OCI-LY3 (cell line): ENCODE data around the gene KCNJ8.

Experiments used
- H2AFZ ChIP-seq: fragments of 200-600, 300-600 bp; shearing (Covaris generic); 2 replicates; pipeline ENCODE4 v1.6.0; 2014; ENCODE audit warnings: antibody characterized with exemption, low read depth, low read length
- H3K27ac ChIP-seq: fragments of 200-600, 300-600 bp; sonication (generic); 2 replicates; pipeline ENCODE4 v1.5.1; 2014; ENCODE audit warnings: mild to moderate bottlenecking, low read length, moderate library complexity, mixed read lengths
- H3K27me3 ChIP-seq: fragments of 200-600, 300-600 bp; sonication (generic); 2 replicates; pipeline ENCODE4 v1.6.1; 2014; ENCODE audit warnings: low read depth, low read length, mixed read lengths
- H3K36me3 ChIP-seq: fragments of 200-600, 300-600 bp; sonication (generic); replicated peaks from 2 replicates; pipeline ENCODE3; 2014; ENCODE audit warnings: low read depth, low read length, mixed read lengths
- H3K4me1 ChIP-seq: fragments of 300-600, 200-600 bp; sonication (generic); 2 replicates; pipeline ENCODE4 v1.6.1; 2014; ENCODE audit warnings: low read length, mixed read lengths
- H3K4me2 ChIP-seq: fragments of 200-600, 300-600 bp; sonication (generic); 2 replicates; pipeline ENCODE4 v1.6.1; 2014; ENCODE audit warnings: low read length, mixed read lengths
- H3K4me3 ChIP-seq: fragments of 300-600, 200-600 bp; sonication (generic); 2 replicates; pipeline ENCODE4 v1.5.1; 2014; ENCODE audit warnings: antibody characterized with exemption, mild to moderate bottlenecking, low read length, moderate library complexity
- H3K79me2 ChIP-seq: fragments of 300-600, 200-600 bp; shearing (Covaris generic); 2 replicates; pipeline ENCODE4 v1.6.1; 2014; ENCODE audit warnings: mild to moderate bottlenecking, low read length, mixed read lengths
- H3K9ac ChIP-seq: fragments of 300-600, 200-600 bp; shearing (Covaris generic); 2 replicates; pipeline ENCODE4 v1.6.0; 2014; ENCODE audit warnings: mild to moderate bottlenecking, low read length, moderate library complexity
- H3K9me3 ChIP-seq: fragments of 200-600, 300-600 bp; shearing (Covaris generic); 2 replicates; pipeline ENCODE4 v1.6.1; 2014; ENCODE audit warnings: low read length, mixed read lengths; ENCODE audit not compliant: insufficient read depth
- H4K20me1 ChIP-seq: fragments of 200-600, 300-600 bp; sonication (generic); 2 replicates; pipeline ENCODE4 v1.6.1; 2016; ENCODE audit warnings: low read length, mixed read lengths; ENCODE audit not compliant: insufficient read depth
- CTCF ChIP-seq: fragments of 200-600, 300-600 bp; sonication (generic); IDR thresholded peaks from 2 replicates; pipeline ENCODE4 v1.5.1; 2014; ENCODE audit warnings: antibody characterized with exemption, low read length, low read depth
- EZH2phosphoT487 ChIP-seq: fragments of 200-600 bp; shearing (Covaris generic); IDR thresholded peaks from 2 replicates; pipeline ENCODE4 v1.6.1; 2018; ENCODE audit warnings: antibody characterized with exemption, mixed run types, low read depth

The KCNJ8 gene

GRCh38 chr12:21751517-21751916 lies 23.0 kb downstream of the KCNJ8 start:
- no peaks in the 10 kb centered on the region for H4K20me1 ChIP-seq
- H3K9ac ChIP-seq, result no peak overlapping the region
- no peaks in the 10 kb centered on the region for H3K36me3 ChIP-seq
- no peaks in the 10 kb centered on the region for H3K27me3 ChIP-seq
- H3K4me3 ChIP-seq, result no peak overlapping the region
- no peaks in the 10 kb centered on the region for H3K9me3 ChIP-seq
- H3K4me1 ChIP-seq, result no peaks in the 10 kb centered on the region
- no peak overlapping the region for H3K27ac ChIP-seq
- no peak overlapping the region for H2AFZ ChIP-seq
- no peaks in the 10 kb centered on the region for H3K79me2 ChIP-seq
- TF ChIP-seq CTCF (no peak), EZH2phosphoT487 (no peak)
- H3K4me2 ChIP-seq, result no peak overlapping the region

- H3K27ac ChIP-seq, result no peak overlapping the region
- no peaks in the 10 kb centered on the region for H3K36me3 ChIP-seq
- TF ChIP-seq EZH2phosphoT487 (no peak), CTCF (no peak)
- H3K27me3 ChIP-seq, result no peaks in the 10 kb centered on the region
- no peak overlapping the region for H2AFZ ChIP-seq
- no peaks in the 10 kb centered on the region for H3K4me1 ChIP-seq
- no peak overlapping the region for H3K4me2 ChIP-seq
- H3K9ac ChIP-seq, result no peak overlapping the region
- no peaks in the 10 kb centered on the region for H3K79me2 ChIP-seq
- no peak overlapping the region for H3K4me3 ChIP-seq
- H4K20me1 ChIP-seq, result no peaks in the 10 kb centered on the region
- H3K9me3 ChIP-seq, result no peaks in the 10 kb centered on the region
Measured at GRCh38 chr12:21745258-21745657, 29.2 kb downstream of the KCNJ8 start.

- Histone ChIP-seq H3K9me3 (no peaks in the 10 kb centered on the region), H3K4me3 (no peak overlapping the region), H3K4me1 (no peaks in the 10 kb centered on the region), H3K79me2 (no peaks in the 10 kb centered on the region), H3K36me3 (no peaks in the 10 kb centered on the region), H3K27ac (no peak overlapping the region), H3K4me2 (no peak overlapping the region), H3K27me3 (no peaks in the 10 kb centered on the region), H4K20me1 (no peaks in the 10 kb centered on the region), H2AFZ (no peak overlapping the region), H3K9ac (no peak overlapping the region)
- TF ChIP-seq EZH2phosphoT487 (no peak), CTCF (no peak)
Measured at GRCh38 chr12:21731144-21731543, 43.4 kb downstream of the KCNJ8 start.

- no peak overlapping the region for H3K27ac ChIP-seq
- H3K4me3 ChIP-seq, result no peak overlapping the region
- no peaks in the 10 kb centered on the region for H3K27me3 ChIP-seq
- H4K20me1 ChIP-seq, result no peaks in the 10 kb centered on the region
- H3K4me2 ChIP-seq, result no peak overlapping the region
- no peaks in the 10 kb centered on the region for H3K36me3 ChIP-seq
- no peak overlapping the region for H2AFZ ChIP-seq
- H3K79me2 ChIP-seq, result no peaks in the 10 kb centered on the region
- no peak for TF ChIP-seq CTCF
- H3K9me3 ChIP-seq, result no peaks in the 10 kb centered on the region
- no peaks in the 10 kb centered on the region for H3K4me1 ChIP-seq
- no peak overlapping the region for H3K9ac ChIP-seq
Measured at GRCh38 chr12:21725731-21726130, 48.8 kb downstream of the KCNJ8 start.
